ENCODE results near the gene SELPLG. TPM values are rescaled to one million over a fixed set of nuclear protein-coding genes. Genes with fewer than 3 reads are reported as not detected.

Gene SELPLG
- total RNA-seq, 2 experiments from 2014 or later = 22.1 to 23.8 TPM

DNA sequence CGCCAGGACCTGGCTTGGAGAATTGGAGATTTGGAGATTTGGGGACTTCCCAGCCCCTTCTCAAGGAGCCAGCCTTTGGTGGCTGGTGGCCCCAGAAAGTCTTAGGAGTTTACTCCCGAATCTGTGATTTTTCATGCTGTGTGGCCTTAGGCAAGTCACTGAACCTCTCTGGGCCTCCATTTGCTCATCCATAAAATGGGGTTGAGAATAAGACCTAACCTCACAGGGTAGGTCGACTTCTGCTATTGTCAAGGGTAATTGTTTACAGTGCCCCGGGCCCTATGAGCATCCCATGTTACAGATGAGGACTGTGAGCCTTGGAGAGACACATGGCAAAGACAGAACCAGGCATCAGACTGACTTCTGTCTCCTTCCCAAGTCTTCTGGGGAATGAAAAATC, 19.7 kb downstream of the SELPLG start:
- H3K4me3 Mint-ChIP-seq = no peak overlapping the region
- TF ChIP-seq, protein P1, sequence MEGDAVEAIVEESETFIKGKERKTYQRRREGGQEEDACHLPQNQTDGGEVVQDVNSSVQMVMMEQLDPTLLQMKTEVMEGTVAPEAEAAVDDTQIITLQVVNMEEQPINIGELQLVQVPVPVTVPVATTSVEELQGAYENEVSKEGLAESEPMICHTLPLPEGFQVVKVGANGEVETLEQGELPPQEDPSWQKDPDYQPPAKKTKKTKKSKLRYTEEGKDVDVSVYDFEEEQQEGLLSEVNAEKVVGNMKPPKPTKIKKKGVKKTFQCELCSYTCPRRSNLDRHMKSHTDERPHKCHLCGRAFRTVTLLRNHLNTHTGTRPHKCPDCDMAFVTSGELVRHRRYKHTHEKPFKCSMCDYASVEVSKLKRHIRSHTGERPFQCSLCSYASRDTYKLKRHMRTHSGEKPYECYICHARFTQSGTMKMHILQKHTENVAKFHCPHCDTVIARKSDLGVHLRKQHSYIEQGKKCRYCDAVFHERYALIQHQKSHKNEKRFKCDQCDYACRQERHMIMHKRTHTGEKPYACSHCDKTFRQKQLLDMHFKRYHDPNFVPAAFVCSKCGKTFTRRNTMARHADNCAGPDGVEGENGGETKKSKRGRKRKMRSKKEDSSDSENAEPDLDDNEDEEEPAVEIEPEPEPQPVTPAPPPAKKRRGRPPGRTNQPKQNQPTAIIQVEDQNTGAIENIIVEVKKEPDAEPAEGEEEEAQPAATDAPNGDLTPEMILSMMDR (IDR thresholded peaks at IDR 0.05) = no peak
- H3K4me1 Mint-ChIP-seq (ENCODE audit: low read depth) = peaks cover 46% of the 10 kb centered on the region
- no peak for DNase-seq
- H3K27ac Mint-ChIP-seq = peak overlapping the region; percentile 28
- no peak for ATAC-seq
- no peaks in the 10 kb centered on the region for H3K27me3 Mint-ChIP-seq
- intact Hi-C loops (cut with micrococcal nuclease) = no loop called here
- ChIA-PET POLR2A (interaction anchor here (1.0 to 5.7 kb wide), 3 partner anchors 14 to 44 kb away, joined by 3 to 70 read pairs (median 3); no protein-coding TSS in a partner anchor), CTCF (interaction anchor here (1.6 to 15.6 kb wide), 3 partner anchors 18 to 337 kb away, joined by 3 to 645 read pairs (median 245); partner anchors contain the start of genes ISCU, SART3 and SELPLG)
- peaks cover 15% of the 10 kb centered on the region for H3K9me3 Mint-ChIP-seq
- peaks cover 12% of the 10 kb centered on the region for H3K36me3 Mint-ChIP-seq (ENCODE audit: low read depth)

DNA sequence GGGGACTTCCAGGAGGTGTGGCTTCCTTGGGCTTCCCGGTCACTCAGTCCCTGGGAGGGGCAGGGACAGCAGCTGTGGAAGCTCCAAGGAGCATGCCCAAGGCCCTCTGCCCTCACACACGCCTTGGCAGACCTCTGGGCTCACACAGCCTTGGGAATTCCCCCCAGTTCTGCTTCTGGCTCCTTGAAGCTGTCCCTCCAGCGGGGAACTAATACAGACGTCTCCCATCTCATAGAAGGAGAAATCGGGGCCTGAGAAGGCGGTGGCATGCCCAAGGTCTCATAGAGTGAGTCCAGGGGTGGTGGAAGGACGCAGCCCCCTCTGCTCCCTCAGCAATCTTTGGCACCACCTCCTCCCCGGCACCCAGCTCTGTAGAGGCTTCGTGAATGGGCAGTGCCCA, 20.1 kb downstream of the SELPLG start:
- Mint-ChIP-seq H3K36me3 (ENCODE audit: low read depth) (peaks cover 12% of the 10 kb centered on the region), H3K4me1 (ENCODE audit: low read depth) (peaks cover 44% of the 10 kb centered on the region), H3K9me3 (peaks cover 15% of the 10 kb centered on the region), H3K27me3 (no peaks in the 10 kb centered on the region), H3K4me3 (no peak overlapping the region), H3K27ac (no peak overlapping the region)
- intact Hi-C loops (cut with micrococcal nuclease) = no loop called here
- ATAC-seq (no peak), DNase-seq (no peak)
- POLR2A ChIA-PET = no interaction called here
- CTCF ChIA-PET = interaction anchor here (1.6 to 15.6 kb wide), 4 partner anchors 19 to 337 kb away, joined by 3 to 645 read pairs (median 126); partner anchors contain the start of genes ISCU, SART3 and SELPLG
- TF ChIP-seq, protein P1 (IDR thresholded peaks at IDR 0.05) = no peak

DNA sequence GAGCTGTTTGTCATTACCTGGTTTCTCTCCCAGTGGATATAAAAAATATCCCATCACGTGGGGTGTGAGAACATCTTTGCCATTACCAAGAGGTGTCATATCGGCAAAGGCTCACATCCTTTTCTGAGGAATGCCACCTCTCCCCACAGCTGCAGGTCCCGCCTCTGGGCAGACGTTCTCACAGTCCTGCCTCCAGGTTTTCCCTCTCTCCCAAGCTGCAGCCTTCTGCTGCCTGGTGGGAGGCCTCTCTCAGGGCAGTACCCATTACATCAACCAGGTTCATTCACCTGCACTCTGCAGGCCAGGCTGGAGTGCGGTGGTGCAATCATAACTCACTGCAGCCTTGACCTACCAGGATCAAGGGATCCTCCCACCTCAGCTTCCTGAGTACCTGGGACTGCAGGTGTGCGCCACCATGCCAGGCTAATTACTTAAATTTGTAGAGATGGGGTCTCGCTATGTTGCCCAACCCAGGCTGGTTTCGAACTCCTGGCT, 20.9 kb downstream of the SELPLG start:
- DNase-seq (no peak), ATAC-seq (no peak)
- Mint-ChIP-seq H3K27me3 (no peaks in the 10 kb centered on the region), H3K9me3 (peaks cover 15% of the 10 kb centered on the region), H3K4me3 (no peak overlapping the region), H3K27ac (no peak overlapping the region), H3K36me3 (ENCODE audit: low read depth) (peaks cover 12% of the 10 kb centered on the region), H3K4me1 (ENCODE audit: low read depth) (peaks cover 38% of the 10 kb centered on the region)
- TF ChIP-seq, protein P1 (IDR thresholded peaks at IDR 0.05) = no peak
- intact Hi-C loops (cut with micrococcal nuclease) = no loop called here
- ChIA-PET POLR2A (interaction anchor here (1.2 kb wide), 1 partner anchor 29 kb away, joined by 3 read pairs; no protein-coding TSS in a partner anchor), CTCF (interaction anchor here (0.6 to 15.6 kb wide), 6 partner anchors 12 to 338 kb away, joined by 3 to 645 read pairs (median 3); partner anchors contain the start of genes ISCU and SART3)

DNA sequence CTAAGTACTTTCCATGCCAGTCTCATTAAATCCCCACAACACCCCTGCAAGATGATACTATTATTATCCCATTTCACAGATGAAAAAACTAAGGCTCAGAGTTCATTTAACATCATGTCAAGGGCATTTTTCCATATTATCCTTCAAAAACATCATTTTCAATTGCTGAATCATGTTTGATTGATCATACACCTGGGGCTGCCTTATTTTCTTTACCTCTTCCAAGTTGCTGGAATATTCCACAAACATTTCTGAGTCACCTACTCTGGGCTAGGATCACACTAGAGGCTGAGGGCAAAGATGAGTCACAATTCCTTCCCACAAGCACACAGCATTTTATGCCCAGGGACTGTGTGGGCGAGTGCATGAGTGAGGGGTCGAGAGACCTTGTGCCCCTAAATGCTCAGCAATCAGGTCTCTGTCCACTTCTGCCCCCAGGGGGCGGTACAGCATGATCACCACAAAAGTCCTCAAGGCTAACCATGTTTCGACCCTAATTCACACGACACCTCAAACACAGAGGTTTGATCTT, 21.7 kb downstream of the SELPLG start:
- Mint-ChIP-seq H3K27me3 (no peaks in the 10 kb centered on the region), H3K9me3 (peaks cover 15% of the 10 kb centered on the region), H3K4me3 (no peak overlapping the region), H3K4me1 (ENCODE audit: low read depth) (peaks cover 30% of the 10 kb centered on the region), H3K27ac (no peak overlapping the region), H3K36me3 (ENCODE audit: low read depth) (peaks cover 11% of the 10 kb centered on the region)
- ATAC-seq = peak; percentile 43
- CTCF ChIA-PET = interaction anchor here (1.1 to 15.6 kb wide), 5 partner anchors 45 to 193 kb away, joined by 3 to 645 read pairs (median 5); partner anchors contain the start of genes ISCU and SART3
- POLR2A ChIA-PET = interaction anchor here (1.2 kb wide), 1 partner anchor 28 kb away, joined by 3 read pairs; no protein-coding TSS in a partner anchor
- peak; percentile 83 for DNase-seq
- TF ChIP-seq, protein P1 (IDR thresholded peaks at IDR 0.05) = peak; percentile 61
- intact Hi-C loops (cut with micrococcal nuclease) = no loop called here

Measured in activated CD8-positive, alpha-beta T cell treated with anti-CD3 and anti-CD28 coated beads for 36 hours (primary cell).